HG02678 (cell line): ENCODE data around the gene COMMD6.
A peak's percentile ranks its signal among the peaks of the same experiment; 100 is the strongest.

Experiments used
- ATAC-seq: cut with Tn5 transposase; IDR thresholded peaks from one replicate; pipeline ENCODE4 v1.9.1; 2021; ENCODE audit warnings: mild to moderate bottlenecking, moderate library complexity; ENCODE audit not compliant: unreplicated experiment

COMMD6 gene

GRCh38 chr13:75485286-75486062, 52.2 kb downstream of the COMMD6 start:
- ATAC-seq = no peak

GRCh38 chr13:75482820-75483079, 54.9 kb downstream of the COMMD6 start:
- no peak for ATAC-seq

- peak; percentile 76 for ATAC-seq
Observed at GRCh38 chr13:75482070-75482819, 55.4 kb downstream of the COMMD6 start, which contains the start of gene TBC1D4. Gene TBC1D4 (minus strand): TSS chr13:75482169. CDS start chr13:75481767, 402 bp downstream.

GRCh38 chr13:75481176-75482069, 56.2 kb downstream of the COMMD6 start:
- peak; percentile 27 for ATAC-seq

- ATAC-seq = no peak
Observed at GRCh38 chr13:75480671-75481175, 56.9 kb downstream of the COMMD6 start.

GRCh38 chr13:75479102-75479740, 58.4 kb downstream of the COMMD6 start:
- ATAC-seq = no peak

- ATAC-seq = no peak
Observed at GRCh38 chr13:75478659-75479058, 59.0 kb downstream of the COMMD6 start.
